RCC 7860 (cell line): Measurements from ENCODE around the gene SCN8A.
"Not testable (repeated sequence)": the region's sequence is repeated elsewhere in the genome, so short reads cannot be mapped to it uniquely, and the experiment has no call there.

Source experiments
- DNase-seq: peaks from one replicate; pipeline ENCODE4 v3.0.0-alpha.2; 2015; ENCODE audit warnings: low spot score
- FAIRE-seq: peaks from 2 replicates; lab custom pipeline; 2012; peaks lifted over from hg19 to GRCh38; lab: Jason Lieb, UNC

The SCN8A gene

GRCh38 chr12:51591016-51591901 lies at the start of gene SCN8A:
Gene SCN8A (plus strand): TSS chr12:51591233. CDS start chr12:51662818, 71,585 bp downstream.
- no peak for DNase-seq
- FAIRE-seq = no peak

DNA sequence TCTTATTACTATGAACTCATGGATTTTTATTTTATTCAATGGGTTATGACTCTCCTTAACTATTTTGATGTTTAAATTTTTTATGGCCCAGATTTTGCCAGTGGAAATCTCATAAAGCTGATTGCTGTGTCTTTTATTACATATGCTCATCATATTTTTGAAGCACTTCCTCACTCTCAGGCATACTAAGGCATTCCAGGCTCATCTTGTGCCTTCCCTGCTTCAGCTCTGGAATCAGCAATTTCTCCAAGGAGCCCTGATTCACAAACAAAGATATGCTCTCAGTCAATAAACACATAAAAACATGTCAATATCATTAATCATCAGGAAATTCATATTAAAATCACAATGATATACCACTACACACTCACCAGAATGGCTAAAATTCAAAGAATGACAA lies 44.9 kb upstream of the SCN8A start:
- FAIRE-seq (no peak), DNase-seq (no peak)

DNA sequence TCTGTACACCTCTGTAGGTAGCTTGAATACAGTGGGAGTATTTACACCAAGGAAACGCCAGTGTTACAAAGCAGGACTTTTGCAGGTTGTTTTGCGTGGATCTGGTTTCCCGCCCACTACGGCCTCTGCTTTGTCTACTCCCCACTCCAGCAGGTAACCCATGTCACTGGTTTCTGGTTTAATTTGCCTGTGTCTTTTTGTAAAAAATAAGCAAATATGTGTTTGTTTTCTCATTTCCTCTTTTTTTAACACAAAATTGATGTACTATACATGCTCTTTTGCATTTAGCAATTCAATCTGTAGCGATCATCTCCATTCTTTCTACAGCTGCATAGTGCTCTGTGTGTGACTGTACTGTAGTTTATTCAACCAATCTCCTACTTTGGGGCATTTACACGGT lies 43.4 kb upstream of the SCN8A start:
- DNase-seq = no peak
- FAIRE-seq = no peak

- FAIRE-seq = no peak
- DNase-seq = no peak
These were observed 42.8 kb upstream of the SCN8A start for GRCh38 chr12:51548241-51548640.

DNA sequence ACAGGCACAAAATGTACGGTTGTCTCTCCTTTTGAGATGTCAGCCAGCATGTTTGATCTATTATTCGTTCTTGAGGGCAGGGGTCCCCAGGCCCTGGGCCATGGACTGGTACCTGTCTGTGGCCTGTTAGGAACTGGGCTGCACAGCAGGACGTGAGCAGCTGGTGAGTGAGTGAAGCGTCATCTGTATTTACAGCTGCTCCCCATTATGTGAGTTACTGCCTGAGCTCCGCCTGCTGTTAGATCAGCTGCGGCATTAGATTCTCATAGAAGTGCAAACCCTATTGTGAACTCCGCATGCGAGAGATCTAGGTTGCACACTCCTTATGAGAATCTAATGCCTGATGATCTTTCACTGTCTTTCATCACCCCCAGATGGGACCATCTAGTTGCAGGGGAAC lies 41.4 kb upstream of the SCN8A start:
- FAIRE-seq = no peak
- no peak for DNase-seq

DNA sequence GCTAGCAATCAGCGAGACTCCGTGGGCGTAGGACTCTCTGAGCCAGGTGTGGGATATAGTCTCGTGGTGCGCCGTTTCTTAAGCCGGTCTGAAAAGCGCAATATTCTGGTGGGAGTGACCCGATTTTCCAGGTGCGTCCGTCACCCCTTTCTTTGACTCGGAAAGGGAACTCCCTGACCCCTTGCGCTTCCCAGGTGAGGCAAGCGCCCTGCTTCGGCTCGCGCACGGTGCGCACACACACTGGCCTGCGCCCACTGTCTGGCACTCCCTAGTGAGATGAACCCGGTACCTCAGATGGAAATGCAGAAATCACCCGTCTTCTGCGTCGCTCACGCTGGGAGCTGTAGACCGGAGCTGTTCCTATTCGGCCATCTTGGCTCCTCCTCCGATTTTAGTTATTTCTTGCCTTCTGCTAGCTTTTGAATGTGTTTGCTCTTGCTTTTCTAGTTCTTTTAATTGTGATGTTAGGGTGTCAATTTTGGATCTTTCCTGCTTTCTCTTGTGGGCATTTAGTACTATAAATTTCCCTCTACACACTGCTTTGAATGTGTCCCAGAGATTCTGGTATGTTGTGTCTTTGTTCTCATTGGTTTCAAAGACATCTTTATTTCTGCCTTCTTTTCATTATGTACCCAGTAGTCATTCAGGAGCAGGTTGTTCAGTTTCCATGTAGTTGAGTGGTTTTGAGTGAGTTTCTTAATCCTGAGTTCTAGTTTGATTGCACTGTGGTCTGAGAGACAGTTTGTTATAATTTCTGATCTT lies 22.6 kb upstream of the SCN8A start:
- DNase-seq, FAIRE-seq: not testable (repeated sequence)

DNA sequence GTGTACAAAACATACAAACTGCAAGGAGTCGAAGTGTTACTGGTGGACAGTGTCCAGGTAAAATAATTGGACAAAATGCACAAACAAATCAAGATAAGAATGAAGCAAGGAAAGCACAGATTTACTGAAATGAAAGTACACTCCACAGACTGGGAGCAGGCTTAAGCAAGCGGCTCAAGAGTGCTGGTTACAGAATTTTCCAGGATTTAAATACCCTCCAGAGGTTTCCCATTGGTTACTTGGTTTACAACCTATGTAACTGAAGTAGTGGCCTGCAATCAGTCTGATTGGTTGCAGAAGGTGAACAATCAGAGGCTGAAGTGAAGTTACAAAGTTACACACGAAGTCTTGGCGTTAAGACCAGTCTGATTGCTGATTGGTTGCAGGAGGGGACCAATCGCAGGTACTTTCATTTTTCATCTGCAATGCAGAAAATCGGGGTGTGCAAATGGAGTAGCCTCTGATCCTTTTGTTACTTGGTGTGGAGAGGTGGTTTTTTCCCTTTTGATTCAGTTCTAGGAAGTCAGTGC lies 11.6 kb upstream of the SCN8A start:
- DNase-seq (no peak), FAIRE-seq (no peak)

GRCh38 chr12:51589060-51589459 lies 2.0 kb upstream of the SCN8A start:
- FAIRE-seq (no peak), DNase-seq (no peak)

- no peak for DNase-seq
- no peak for FAIRE-seq
These were observed 1.4 kb upstream of the SCN8A start for GRCh38 chr12:51589557-51590176.

DNA sequence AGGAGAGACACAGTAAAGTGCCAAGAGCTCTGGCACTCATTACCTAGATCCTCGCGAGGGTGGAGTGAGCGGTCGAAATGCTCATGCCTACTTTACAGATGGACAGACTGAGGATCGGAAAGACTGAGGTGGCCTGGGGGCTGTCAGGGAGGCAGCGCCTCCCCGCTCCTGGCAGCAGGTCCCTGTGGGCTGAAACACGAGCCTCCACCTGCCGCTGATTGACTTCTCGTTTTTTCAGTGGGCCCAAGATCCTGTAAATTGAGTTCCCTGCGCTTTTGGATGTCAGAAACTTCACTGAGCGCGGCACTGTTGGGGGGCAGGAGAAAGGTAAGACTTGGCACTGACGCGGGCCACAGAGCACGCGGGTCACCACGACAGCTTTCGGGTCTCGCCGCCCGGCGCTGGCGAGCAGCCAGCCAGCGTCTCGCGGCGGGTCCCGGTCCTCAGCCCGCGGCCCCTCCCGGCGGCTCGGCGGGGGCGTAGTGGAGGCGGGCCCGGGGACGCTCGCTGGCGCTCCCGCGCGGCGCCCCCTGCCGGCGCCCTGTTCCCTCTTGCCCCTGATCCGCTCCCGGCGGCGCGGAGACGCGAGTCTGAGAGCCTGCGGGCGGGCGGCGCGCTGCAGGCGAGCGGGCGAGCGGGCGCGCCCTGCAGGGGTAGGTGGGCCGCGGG lies 552 bp upstream of the SCN8A start:
- no peak for DNase-seq
- FAIRE-seq = no peak

GRCh38 chr12:51592034-51592705 lies 1.1 kb downstream of the SCN8A start:
- DNase-seq = no peak
- no peak for FAIRE-seq

- no peak for FAIRE-seq
- no peak for DNase-seq
These were observed 2.0 kb downstream of the SCN8A start for GRCh38 chr12:51593021-51593420.

DNA sequence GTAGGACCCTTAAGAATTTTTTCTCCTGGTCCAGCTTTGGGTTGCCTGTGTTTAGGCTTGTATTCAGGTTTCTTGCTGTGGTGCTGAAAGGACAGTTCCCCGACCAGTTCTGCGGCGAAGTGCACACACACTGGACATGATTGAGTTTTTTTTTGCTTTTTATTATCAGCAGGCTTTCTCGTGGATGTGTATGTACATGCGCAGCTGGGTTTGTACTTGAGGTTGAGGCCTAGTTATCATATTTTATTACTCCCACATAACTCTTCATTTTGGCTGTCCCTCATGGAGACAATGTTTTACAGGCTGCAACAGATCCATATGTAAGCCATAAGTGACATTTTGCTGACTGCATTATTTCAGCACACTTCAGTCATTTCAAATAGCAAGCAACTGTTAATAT lies 2.5 kb downstream of the SCN8A start:
- FAIRE-seq (no peak), DNase-seq (no peak)

DNA sequence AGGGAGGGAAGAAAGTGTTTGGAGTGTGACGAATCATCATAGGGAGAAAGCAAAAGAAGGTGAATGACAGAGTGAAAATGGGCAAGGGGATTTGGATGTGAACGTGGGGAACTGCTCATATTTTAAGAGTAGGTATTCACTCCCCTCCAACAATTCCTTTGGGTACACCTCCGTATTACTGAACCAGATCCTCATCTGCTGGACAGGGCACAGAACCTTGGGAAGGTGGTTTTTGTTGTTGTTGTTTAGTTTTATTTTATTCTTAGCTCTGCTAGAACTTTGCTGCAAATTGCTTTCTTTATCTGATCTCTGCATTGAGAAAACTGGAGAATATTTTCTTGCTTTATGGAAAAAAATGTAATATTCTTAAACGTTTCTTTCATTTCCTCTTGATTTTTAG lies 7.1 kb downstream of the SCN8A start:
- FAIRE-seq (no peak), DNase-seq (no peak)

DNA sequence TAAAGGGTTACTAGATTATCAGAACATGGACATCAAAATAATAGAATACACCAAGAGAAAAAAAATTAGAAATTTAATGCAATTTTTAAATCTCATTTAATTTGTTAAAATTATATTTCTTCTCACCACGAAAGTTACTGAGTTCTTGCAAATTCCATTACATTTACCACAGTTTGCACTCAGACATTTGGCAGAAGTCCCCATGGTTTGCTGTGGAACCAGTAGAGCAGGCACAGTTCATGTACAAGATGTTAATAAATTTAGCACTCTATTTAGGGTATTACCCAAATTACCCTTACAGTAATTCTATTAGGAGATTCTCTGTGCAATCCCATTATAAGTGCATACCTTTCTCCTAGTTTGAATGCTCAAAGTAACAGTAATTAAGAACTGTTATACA lies 9.7 kb downstream of the SCN8A start:
- DNase-seq (no peak), FAIRE-seq (no peak)

DNA sequence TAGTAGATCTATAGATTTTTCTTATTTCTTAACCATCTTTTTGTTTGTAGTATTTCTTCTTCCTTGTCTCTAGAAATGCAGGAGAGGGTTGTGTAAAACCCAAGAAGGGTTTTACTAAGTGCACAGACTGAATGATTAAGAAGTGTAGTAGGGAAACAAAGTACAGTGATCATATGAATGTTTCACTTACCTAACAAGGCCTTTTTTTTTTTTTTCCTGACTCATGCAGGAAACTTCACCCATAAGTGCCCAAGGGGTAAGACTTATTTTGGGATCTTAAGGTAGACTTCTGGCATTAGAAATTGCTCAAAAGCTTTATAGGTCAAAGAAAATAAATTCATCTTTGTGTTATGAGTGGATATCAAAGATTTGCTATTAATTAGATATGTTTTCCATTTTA lies 10.2 kb downstream of the SCN8A start:
- FAIRE-seq (no peak), DNase-seq (no peak)

GRCh38 chr12:51605896-51606295 lies 14.9 kb downstream of the SCN8A start:
- not testable (repeated sequence) for FAIRE-seq

GRCh38 chr12:51607197-51607596 lies 16.2 kb downstream of the SCN8A start:
- DNase-seq, FAIRE-seq: not testable (repeated sequence)

More at GRCh38 chr12:51605896-51606295, 14.9 kb downstream of the SCN8A start:
- DNase-seq = not testable (repeated sequence)

- FAIRE-seq (no peak), DNase-seq (no peak)
These were observed 29.4 kb downstream of the SCN8A start for GRCh38 chr12:51620448-51620847.
